ENCODE data around the gene TP53I11. TPM values are rescaled to one million over a fixed set of nuclear protein-coding genes. Genes with fewer than 3 reads are reported as not detected.

The TP53I11 gene
- total RNA-seq, 1 donor from 2014 or later: 96.8 TPM

DNA sequence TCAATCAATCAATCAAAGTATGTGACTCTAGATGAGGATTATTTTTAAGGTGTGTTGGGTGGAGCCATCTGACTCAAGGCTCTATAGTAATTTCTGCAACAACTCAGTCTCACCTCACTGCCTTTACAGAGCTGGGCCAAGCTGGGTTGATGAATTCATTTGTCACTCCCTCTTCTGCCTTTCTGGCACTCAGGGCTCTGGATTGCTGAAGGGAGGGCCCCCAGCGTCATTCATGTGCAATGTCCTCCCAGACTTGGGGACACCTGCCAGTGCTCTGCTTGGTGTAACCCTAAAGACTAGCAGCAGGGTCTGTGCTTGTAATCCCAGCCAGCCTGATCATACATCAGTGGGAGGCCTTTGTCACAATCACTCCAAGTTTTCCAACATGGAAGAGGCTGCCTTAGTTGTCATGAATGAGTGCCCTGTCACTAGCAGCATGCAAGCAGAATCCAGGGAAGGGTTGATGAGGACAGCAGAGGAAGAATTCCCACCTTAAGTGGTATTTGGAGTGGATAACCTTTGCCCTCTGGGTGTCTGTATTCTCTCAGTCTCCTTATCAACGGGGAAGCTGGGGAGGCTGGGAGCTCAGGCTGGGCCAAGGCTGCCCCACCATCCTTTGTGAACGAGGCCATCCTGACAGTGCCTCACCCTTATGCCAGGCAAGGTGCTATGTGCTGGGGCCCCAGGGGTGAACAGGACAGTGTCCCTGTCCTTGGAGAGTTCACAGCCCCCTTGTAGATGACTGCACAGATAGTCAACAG is 2.0 kb upstream of the TP53I11 start:
- H3K27me3 ChIP-seq (ENCODE audit: insufficient read depth, low read length): peaks cover 9% of the 10 kb centered on the region
- H3K27ac ChIP-seq (ENCODE audit: low read depth, low read length): no peak overlapping the region
- H3K36me3 ChIP-seq (ENCODE audit: insufficient read depth, low read length): no peaks in the 10 kb centered on the region
- FAIRE-seq (no peak), DNase-seq (ENCODE audit: low read depth) (no peak)
- H3K4me1 ChIP-seq (ENCODE audit: insufficient read depth, low read length): peaks cover 18% of the 10 kb centered on the region
- Mint-ChIP-seq H3K4me3 (ENCODE audit: unreplicated experiment) (no peak overlapping the region), H3K27ac (ENCODE audit: unreplicated experiment) (no peak overlapping the region), H3K4me1 (ENCODE audit: low read depth, unreplicated experiment) (peaks cover 28% of the 10 kb centered on the region), H3K36me3 (ENCODE audit: low read depth, unreplicated experiment) (no peaks in the 10 kb centered on the region), H3K27me3 (ENCODE audit: low read depth, unreplicated experiment) (peaks cover 5% of the 10 kb centered on the region), H3K9me3 (ENCODE audit: unreplicated experiment) (no peaks in the 10 kb centered on the region)
- no peaks in the 10 kb centered on the region for H3K9me3 ChIP-seq (ENCODE audit: insufficient read depth, low read depth, low read length)
- peaks cover 4% of the 10 kb centered on the region for H3K79me2 ChIP-seq (ENCODE audit: insufficient read depth, low read length)
- no peak overlapping the region for H3K4me2 ChIP-seq (ENCODE audit: low read length)
- H3K4me3 ChIP-seq (ENCODE audit: insufficient read depth, low read depth, low read length): no peak overlapping the region
- no peak overlapping the region for H3K9ac ChIP-seq (ENCODE audit: low read length)
- H4K20me1 ChIP-seq (ENCODE audit: insufficient read depth, low read length): peaks cover 17% of the 10 kb centered on the region
- H2AFZ ChIP-seq (ENCODE audit: low read depth, low read length): no peak overlapping the region
- TF ChIP-seq, protein P1, sequence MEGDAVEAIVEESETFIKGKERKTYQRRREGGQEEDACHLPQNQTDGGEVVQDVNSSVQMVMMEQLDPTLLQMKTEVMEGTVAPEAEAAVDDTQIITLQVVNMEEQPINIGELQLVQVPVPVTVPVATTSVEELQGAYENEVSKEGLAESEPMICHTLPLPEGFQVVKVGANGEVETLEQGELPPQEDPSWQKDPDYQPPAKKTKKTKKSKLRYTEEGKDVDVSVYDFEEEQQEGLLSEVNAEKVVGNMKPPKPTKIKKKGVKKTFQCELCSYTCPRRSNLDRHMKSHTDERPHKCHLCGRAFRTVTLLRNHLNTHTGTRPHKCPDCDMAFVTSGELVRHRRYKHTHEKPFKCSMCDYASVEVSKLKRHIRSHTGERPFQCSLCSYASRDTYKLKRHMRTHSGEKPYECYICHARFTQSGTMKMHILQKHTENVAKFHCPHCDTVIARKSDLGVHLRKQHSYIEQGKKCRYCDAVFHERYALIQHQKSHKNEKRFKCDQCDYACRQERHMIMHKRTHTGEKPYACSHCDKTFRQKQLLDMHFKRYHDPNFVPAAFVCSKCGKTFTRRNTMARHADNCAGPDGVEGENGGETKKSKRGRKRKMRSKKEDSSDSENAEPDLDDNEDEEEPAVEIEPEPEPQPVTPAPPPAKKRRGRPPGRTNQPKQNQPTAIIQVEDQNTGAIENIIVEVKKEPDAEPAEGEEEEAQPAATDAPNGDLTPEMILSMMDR (IDR thresholded peaks at IDR 0.05; ENCODE audit: insufficient read depth, low read depth, low read length): no peak
- TF ChIP-seq EZH2 (IDR thresholded peaks at IDR 0.05; ENCODE audit: insufficient read depth, low read length): no peak

GRCh38 chr11:44952082-44952481 is 1.4 kb upstream of the TP53I11 start:
- Histone ChIP-seq H4K20me1 (ENCODE audit: insufficient read depth, low read length) (peaks cover 23% of the 10 kb centered on the region), H3K27ac (ENCODE audit: low read depth, low read length) (no peak overlapping the region), H3K4me3 (ENCODE audit: insufficient read depth, low read depth, low read length) (no peak overlapping the region), H3K36me3 (ENCODE audit: insufficient read depth, low read length) (no peaks in the 10 kb centered on the region), H3K4me2 (ENCODE audit: low read length) (no peak overlapping the region), H3K79me2 (ENCODE audit: insufficient read depth, low read length) (peaks cover 4% of the 10 kb centered on the region), H3K4me1 (ENCODE audit: insufficient read depth, low read length) (peaks cover 18% of the 10 kb centered on the region), H3K27me3 (ENCODE audit: insufficient read depth, low read length) (peaks cover 9% of the 10 kb centered on the region), H2AFZ (ENCODE audit: low read depth, low read length) (no peak overlapping the region), H3K9me3 (ENCODE audit: insufficient read depth, low read depth, low read length) (no peaks in the 10 kb centered on the region), H3K9ac (ENCODE audit: low read length) (no peak overlapping the region)
- H3K27me3 Mint-ChIP-seq (ENCODE audit: low read depth, unreplicated experiment): peaks cover 5% of the 10 kb centered on the region
- H3K9me3 Mint-ChIP-seq (ENCODE audit: unreplicated experiment): no peaks in the 10 kb centered on the region
- TF ChIP-seq EZH2 (IDR thresholded peaks at IDR 0.05; ENCODE audit: insufficient read depth, low read length): no peak
- TF ChIP-seq, protein P1 (IDR thresholded peaks at IDR 0.05; ENCODE audit: insufficient read depth, low read depth, low read length): no peak
- no peaks in the 10 kb centered on the region for H3K36me3 Mint-ChIP-seq (ENCODE audit: low read depth, unreplicated experiment)
- peaks cover 28% of the 10 kb centered on the region for H3K4me1 Mint-ChIP-seq (ENCODE audit: low read depth, unreplicated experiment)
- H3K4me3 Mint-ChIP-seq (ENCODE audit: unreplicated experiment): no peak overlapping the region
- DNase-seq (ENCODE audit: low read depth) (no peak), FAIRE-seq (no peak)
- no peak overlapping the region for H3K27ac Mint-ChIP-seq (ENCODE audit: unreplicated experiment)

DNA sequence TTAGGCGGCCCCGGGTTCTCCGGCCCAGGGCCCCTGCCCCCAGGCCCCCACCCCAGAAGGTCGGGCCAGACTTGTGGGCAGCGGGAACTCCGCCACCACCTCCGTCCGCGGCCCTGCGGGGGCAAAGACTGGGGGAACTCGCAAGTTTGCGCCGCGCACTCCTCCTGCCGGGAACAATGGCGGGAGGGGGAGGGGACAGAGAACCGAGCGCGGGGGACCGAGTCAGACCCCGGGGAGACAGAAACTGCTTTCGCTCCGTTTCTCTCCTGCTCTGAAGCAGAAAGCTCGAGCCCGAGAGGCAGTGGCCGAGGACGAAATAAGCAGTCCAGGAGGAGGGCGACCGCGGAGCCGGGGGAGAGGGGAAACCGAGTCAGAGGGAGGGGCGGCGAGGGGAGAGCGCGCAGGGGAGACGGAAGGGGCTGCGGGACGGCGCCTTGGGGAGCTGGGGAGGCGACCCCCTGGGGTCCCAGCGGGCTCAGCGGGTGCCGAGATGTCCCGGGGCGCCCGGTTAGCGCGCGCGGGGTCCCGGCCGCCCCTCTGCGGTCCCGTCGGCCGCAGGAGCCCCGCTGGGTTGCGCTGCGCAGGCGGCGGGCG is 555 bp downstream of the TP53I11 start:
- Histone ChIP-seq H3K27ac (ENCODE audit: low read depth, low read length) (no peak overlapping the region), H3K4me2 (ENCODE audit: low read length) (peak overlapping the region; percentile 99), H3K4me3 (ENCODE audit: insufficient read depth, low read depth, low read length) (peak overlapping the region; percentile 74), H4K20me1 (ENCODE audit: insufficient read depth, low read length) (peaks cover 43% of the 10 kb centered on the region), H3K4me1 (ENCODE audit: insufficient read depth, low read length) (peaks cover 6% of the 10 kb centered on the region), H2AFZ (ENCODE audit: low read depth, low read length) (peak overlapping the region; percentile 85), H3K9ac (ENCODE audit: low read length) (peak overlapping the region; percentile 76), H3K9me3 (ENCODE audit: insufficient read depth, low read depth, low read length) (no peaks in the 10 kb centered on the region), H3K79me2 (ENCODE audit: insufficient read depth, low read length) (peaks cover 4% of the 10 kb centered on the region), H3K36me3 (ENCODE audit: insufficient read depth, low read length) (no peaks in the 10 kb centered on the region), H3K27me3 (ENCODE audit: insufficient read depth, low read length) (no peaks in the 10 kb centered on the region)
- no peak for DNase-seq (ENCODE audit: low read depth)
- Mint-ChIP-seq H3K36me3 (ENCODE audit: low read depth, unreplicated experiment) (no peaks in the 10 kb centered on the region), H3K27ac (ENCODE audit: unreplicated experiment) (no peak overlapping the region), H3K4me3 (ENCODE audit: unreplicated experiment) (peak overlapping the region; percentile 83), H3K9me3 (ENCODE audit: unreplicated experiment) (no peaks in the 10 kb centered on the region), H3K27me3 (ENCODE audit: low read depth, unreplicated experiment) (no peaks in the 10 kb centered on the region), H3K4me1 (ENCODE audit: low read depth, unreplicated experiment) (peaks cover 24% of the 10 kb centered on the region)
- TF ChIP-seq, protein P1 (IDR thresholded peaks at IDR 0.05; ENCODE audit: insufficient read depth, low read depth, low read length): no peak
- TF ChIP-seq EZH2 (IDR thresholded peaks at IDR 0.05; ENCODE audit: insufficient read depth, low read length): no peak
- no peak for FAIRE-seq

Data from astrocyte (in vitro differentiated cells and primary cell).